PFSK-1 (cell line): Measurements from ENCODE around the gene PXYLP1.

Experiments used
- POLR2AphosphoS5 ChIP-seq: IDR thresholded peaks from 2 replicates; pipeline ENCODE4 v1.6.1; 2012; ENCODE audit warnings: low read depth, mild to moderate bottlenecking, control low read depth, low read length, moderate library complexity
- TAF1 ChIP-seq: IDR thresholded peaks from 2 replicates; pipeline ENCODE4 v1.6.1; 2012; ENCODE audit warnings: low read length, control low read depth, borderline replicate concordance; ENCODE audit not compliant: insufficient read depth

DNA sequence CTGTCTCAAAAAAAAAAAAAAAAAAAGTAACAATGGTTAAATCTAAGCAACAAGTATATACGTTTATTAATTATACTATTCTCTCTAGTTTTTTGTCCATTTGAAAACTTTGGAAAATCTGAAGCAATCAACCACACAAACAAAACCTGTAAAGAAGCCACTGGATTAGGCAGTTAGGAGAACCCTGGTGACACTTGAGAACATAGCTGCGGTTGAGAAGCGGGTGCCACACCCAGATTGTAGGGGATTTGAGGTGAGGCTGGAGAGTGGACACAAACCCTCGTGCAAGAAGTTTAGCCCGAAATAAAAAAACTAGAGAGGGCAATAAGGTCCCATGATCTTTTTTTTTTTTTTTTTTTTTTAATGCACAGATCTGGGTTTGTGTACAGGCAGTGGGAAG lies 110.8 kb downstream of the PXYLP1 start:
- TF ChIP-seq POLR2AphosphoS5 (no peak), TAF1 (no peak)
